Stomach smooth muscle (tissue), 2 donors: ENCODE results near the gene RRAS.

Experiments used
- H3K27ac ChIP-seq: one replicate; pipeline ENCODE4 v1.7.0; 2013; ENCODE audit warnings: mild to moderate bottlenecking, low read length, inconsistent platforms
- H3K27me3 ChIP-seq, 2 donors: one replicate each; pipeline ENCODE4 v1.7.0; 2013; ENCODE audit warnings: low read length in 2 of 2; ENCODE audit not compliant: insufficient read depth in 2 of 2, control insufficient read depth in 1 of 2
- H3K36me3 ChIP-seq, 2 donors: one replicate each; pipeline ENCODE4 v1.7.0; 2013; ENCODE audit warnings: low read length in 2 of 2; ENCODE audit not compliant: control insufficient read depth in 2 of 2, insufficient read depth in 2 of 2
- H3K4me1 ChIP-seq: one replicate; pipeline ENCODE4 v1.7.0; 2013; ENCODE audit warnings: low read length; ENCODE audit not compliant: control insufficient read depth, insufficient read depth
- H3K4me3 ChIP-seq, 2 donors: one replicate each; pipeline ENCODE4 v1.7.0; 2013; ENCODE audit warnings: low read length in 2 of 2
- H3K9ac ChIP-seq, 2 donors: one replicate each; pipeline ENCODE4 v1.7.0; 2013; ENCODE audit warnings: low read length in 2 of 2, mild to moderate bottlenecking in 1 of 2
- H3K9me3 ChIP-seq, 2 donors: one replicate each; pipeline ENCODE4 v1.7.0; 2013; ENCODE audit warnings: low read length in 2 of 2; ENCODE audit not compliant: control insufficient read depth in 2 of 2
- donor health status: healthy.
- donor health status: Pancreatic carcinoma.

The RRAS gene

DNA sequence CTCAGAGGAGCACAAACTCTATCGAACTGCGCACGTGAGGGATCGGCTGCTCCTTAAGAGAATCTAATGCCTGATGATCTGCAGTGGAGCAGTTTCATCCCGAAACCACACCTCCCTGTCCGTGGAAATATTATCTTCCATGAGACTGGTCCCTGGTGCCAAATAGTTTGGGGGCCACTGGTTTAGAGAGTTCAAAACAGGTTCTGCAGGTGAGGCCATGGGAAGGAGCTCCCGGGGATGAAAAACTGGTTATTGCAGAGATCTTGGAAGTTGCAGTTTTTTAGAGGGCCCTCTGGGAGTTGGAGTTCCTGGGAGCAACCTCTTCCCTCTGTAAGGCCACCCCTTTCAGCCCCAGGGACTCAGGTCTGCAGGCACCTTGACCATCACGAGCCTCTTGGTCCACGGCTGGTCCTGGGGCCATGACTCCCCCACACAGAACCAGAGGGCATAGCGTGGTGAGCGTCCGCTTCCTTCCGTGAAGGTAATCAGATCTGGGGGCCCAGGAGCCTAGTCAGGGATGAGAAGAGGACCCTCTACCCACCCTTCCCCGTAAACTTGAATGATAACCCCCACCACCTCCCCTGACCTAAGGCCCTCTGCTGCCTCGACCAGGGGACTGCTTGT, 20.5 kb upstream of the RRAS start:
- H3K4me1 ChIP-seq = peaks cover 15% of the 10 kb centered on the region
- no peak overlapping the region for H3K27ac ChIP-seq
- H3K4me3 ChIP-seq = no peak overlapping the region
- peaks cover 41 to 51% of the 10 kb centered on the region in 2 donors for H3K36me3 ChIP-seq
- H3K27me3 ChIP-seq = no peaks in the 10 kb centered on the region
- no peaks in the 10 kb centered on the region for H3K9me3 ChIP-seq
- no peak overlapping the region for H3K9ac ChIP-seq

DNA sequence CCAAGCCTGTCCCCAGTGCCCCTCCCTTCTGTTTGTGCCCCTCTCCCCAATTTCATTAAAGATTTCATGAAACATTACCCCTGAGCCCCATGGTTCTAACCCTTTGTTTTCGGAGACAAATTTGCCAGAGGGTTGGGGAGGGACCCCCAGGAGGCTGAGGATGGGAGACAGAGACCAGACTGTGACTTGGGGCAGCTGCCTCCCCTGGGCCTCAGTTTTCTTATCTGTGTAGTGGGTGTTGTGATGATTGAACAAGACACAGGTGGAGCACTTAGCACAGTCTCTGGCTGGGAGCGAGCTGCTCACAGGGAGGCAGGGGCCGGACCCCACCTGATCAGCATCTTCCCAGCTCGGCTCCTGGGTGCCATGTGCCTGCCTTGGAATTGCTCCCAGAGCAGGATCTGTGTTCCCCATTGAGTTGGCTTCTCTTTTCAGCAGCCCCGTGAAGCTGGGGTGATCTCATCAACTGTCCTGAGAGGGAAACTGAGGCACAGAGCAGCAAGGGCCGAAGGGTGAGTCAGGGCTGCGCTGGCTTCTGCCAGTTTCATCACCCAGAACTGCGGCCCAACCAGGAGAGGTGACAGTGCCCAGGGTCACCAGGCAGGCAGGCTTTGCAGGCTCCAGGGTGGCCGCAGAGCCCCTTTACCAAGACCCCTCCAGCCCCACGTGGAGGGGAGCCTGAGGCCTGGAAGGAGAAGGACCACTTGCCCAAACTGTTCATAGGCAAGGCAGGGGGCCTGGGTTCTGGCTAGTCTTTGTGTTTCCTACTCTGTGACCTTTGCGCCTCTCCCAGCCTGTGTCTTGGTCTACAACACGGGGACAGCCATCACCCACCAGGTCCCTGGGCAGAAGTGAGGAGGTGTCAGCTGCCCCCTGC, 18.9 kb upstream of the RRAS start:
- Histone ChIP-seq H3K9me3 (no peaks in the 10 kb centered on the region), H3K27ac (no peak overlapping the region), H3K9ac (no peak overlapping the region), H3K27me3 (no peaks in the 10 kb centered on the region), H3K4me3 (no peak overlapping the region), H3K4me1 (peaks cover under 1% of the 10 kb centered on the region), H3K36me3 (peaks cover 46 to 65% of the 10 kb centered on the region in 2 donors)

DNA sequence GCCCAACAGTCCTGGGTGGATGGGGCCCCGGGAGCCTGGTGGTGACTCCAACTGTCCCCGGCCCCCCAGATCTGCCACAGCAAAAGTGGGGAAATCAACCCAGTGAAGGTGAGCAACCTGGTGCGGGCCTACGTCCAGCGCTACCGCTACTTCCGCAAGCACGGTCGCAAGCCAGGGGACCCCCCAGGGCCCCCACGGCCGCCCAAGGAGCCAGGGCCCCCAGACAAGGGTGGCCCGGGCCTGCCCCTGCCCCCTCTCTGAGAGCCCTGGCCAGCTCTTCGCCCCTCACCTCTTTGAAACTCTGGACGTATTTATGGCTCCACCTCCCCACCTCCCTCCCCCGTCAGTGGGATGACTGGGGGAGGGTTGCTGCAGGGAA, 18.2 kb upstream of the RRAS start:
- H3K9me3 ChIP-seq = no peaks in the 10 kb centered on the region
- no peak overlapping the region for H3K4me3 ChIP-seq
- no peak overlapping the region for H3K9ac ChIP-seq
- peaks cover 46 to 69% of the 10 kb centered on the region in 2 donors for H3K36me3 ChIP-seq
- no peaks in the 10 kb centered on the region for H3K4me1 ChIP-seq
- no peaks in the 10 kb centered on the region for H3K27me3 ChIP-seq
- H3K27ac ChIP-seq = no peak overlapping the region

DNA sequence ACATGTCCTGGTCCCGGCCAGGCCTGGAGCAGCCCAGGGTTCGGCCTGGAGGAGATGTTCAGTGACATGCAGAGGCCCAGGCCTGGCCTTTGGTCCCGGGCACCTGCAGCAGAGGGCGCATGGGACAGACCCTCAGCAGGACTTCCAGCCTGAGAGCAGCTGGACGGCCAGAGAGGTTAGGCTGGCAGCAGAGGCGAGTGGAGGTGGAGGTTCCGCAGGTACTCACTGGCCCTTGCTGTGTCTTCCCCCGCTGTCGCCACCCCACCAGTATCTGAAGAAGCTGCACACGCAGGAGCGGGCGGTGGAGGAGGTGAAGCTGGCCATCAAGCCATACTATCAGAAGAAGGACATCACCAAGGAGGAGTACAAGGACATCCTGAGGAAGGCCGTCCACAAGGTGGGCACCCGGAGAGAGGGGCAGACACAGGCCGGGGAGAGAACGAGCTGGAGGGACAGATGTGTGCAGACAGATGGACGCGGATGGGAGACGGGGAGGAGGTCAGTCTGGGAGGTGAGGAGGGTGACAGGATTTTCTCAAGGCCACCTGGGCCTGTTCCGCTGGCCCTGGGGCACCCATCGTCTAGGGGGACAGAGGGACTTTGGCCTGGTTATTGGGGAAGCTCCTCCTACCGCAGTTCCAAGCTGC, 17.7 kb upstream of the RRAS start:
- Histone ChIP-seq H3K9me3 (no peaks in the 10 kb centered on the region), H3K27me3 (no peaks in the 10 kb centered on the region), H3K36me3 (peaks cover 46 to 71% of the 10 kb centered on the region in 2 donors), H3K4me1 (no peaks in the 10 kb centered on the region), H3K27ac (no peak overlapping the region), H3K9ac (no peak overlapping the region), H3K4me3 (no peak overlapping the region)

DNA sequence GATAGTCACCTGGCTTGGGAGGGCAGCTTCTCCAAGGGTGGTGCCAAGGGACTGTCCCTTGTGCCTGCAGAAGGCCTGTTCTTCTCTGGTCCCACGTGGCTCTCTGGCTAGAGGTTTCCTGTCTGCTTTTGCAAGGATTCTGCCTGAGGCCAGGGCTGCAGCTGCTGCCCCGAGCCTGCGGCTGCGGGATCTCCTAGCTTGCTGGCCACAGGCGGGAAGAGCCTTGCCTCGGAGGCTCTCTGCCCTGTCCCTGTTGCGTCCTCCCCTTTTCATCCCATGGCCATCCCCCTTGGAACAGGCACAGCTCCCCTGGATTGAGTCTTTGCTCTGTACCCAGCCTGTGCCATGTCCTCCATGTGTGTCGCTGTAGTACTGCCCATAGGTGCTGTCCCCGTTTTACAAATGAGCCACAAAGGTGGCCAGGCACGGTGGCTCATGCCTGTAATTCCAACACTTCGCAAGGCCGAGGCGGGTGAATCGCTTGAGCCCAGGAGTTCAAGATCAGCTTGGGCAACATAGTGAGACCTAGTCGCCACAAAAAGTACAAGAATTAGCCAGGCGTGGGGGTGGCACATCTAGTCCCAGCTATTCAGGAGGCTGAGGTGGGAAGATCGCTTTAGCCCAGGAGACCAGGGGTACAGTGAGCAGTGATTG, 16.6 kb upstream of the RRAS start:
- Histone ChIP-seq H3K27ac (no peak overlapping the region), H3K36me3 (peaks cover 39 to 63% of the 10 kb centered on the region in 2 donors), H3K4me1 (no peaks in the 10 kb centered on the region), H3K4me3 (no peak overlapping the region), H3K27me3 (no peaks in the 10 kb centered on the region), H3K9ac (no peak overlapping the region), H3K9me3 (no peaks in the 10 kb centered on the region)

DNA sequence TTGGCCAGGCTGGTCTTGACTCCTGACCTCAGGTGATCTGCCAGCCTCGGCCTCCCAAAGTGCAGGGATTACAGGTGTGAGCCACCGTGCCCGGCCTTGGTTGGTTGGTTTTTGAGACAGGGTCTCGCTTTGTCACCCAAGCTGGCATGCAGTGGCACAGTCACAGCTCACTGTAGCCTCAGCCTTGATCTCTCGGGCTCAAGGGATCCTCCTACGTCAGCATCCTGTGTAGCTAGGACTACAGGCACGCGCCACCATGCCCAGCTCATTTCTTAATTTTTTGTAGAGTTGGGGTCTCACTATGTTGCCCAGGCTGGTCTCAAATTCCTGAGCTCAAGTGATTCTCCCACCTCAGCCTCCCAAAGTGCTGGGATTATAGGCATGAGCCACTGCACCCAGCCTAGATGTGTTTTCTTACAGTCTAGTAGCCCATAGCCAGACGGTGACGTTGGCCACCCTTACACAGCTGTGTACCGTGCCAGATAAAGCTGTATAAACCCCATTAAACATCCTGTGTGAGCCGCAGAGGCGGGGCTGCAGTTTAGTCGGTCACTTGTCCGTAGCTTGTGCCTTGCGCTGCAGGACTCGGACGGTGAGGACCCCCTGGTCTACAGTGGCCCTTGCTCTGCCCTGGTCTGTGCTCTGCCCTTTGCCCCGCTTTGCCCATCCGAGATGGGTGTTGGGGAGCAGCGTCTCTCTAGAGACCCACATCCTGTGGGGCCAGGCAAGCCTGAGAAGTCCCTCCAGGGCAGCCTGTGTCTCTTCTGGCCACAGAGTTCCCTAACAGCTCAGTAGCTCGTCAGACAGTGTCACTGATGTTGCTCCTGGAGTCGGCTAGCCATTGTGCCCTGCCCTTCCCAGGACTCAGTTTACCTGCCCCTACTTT, 15.9 kb upstream of the RRAS start:
- Histone ChIP-seq H3K27ac (no peak overlapping the region), H3K4me3 (no peak overlapping the region), H3K4me1 (no peaks in the 10 kb centered on the region), H3K36me3 (peaks cover 39 to 61% of the 10 kb centered on the region in 2 donors), H3K9ac (no peak overlapping the region), H3K27me3 (no peaks in the 10 kb centered on the region), H3K9me3 (no peaks in the 10 kb centered on the region)

DNA sequence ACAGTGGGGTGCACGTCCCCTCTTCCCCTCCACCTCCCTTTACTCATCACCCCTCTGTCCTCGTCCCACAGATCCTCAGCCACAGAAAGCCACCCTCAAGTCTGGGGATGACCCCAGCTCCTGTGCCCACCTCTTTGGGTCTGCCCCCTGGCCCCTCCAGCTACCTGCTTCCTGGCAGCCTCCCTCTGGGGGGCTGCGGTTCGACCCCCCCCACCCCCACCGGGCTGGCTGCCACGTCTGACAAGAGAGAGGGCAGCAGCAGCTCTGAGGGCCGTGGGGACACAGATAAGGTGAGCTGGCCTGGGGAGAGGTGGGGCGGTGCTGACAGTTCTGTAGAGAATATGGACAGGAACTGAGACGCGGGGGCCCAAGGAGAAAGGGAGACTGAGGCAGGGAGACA, 14.6 kb upstream of the RRAS start:
- Histone ChIP-seq H3K4me1 (no peaks in the 10 kb centered on the region), H3K9ac (no peak overlapping the region), H3K9me3 (no peaks in the 10 kb centered on the region), H3K36me3 (peaks cover 44 to 63% of the 10 kb centered on the region in 2 donors), H3K27ac (no peak overlapping the region), H3K27me3 (no peaks in the 10 kb centered on the region), H3K4me3 (no peak overlapping the region)

DNA sequence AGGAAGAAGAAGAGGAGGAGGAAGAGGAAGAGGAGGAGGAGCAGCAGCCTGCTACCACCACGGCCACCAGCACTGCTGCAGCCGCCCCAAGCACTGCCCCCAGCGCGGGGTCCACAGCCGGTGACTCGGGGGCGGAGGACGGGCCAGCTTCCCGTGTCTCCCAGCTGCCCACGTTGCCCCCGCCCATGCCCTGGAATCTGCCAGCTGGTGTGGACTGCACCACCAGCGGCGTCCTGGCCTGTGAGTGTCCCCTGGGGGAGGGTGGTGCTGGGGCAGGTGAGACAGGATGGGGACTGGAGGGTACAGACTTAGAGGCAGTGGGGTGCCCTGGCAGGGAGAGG, 13.5 kb upstream of the RRAS start:
- Histone ChIP-seq H3K27ac (no peak overlapping the region), H3K4me3 (no peak overlapping the region), H3K4me1 (no peaks in the 10 kb centered on the region), H3K9ac (no peak overlapping the region), H3K36me3 (peaks cover 43 to 57% of the 10 kb centered on the region in 2 donors), H3K9me3 (no peaks in the 10 kb centered on the region), H3K27me3 (no peaks in the 10 kb centered on the region)

DNA sequence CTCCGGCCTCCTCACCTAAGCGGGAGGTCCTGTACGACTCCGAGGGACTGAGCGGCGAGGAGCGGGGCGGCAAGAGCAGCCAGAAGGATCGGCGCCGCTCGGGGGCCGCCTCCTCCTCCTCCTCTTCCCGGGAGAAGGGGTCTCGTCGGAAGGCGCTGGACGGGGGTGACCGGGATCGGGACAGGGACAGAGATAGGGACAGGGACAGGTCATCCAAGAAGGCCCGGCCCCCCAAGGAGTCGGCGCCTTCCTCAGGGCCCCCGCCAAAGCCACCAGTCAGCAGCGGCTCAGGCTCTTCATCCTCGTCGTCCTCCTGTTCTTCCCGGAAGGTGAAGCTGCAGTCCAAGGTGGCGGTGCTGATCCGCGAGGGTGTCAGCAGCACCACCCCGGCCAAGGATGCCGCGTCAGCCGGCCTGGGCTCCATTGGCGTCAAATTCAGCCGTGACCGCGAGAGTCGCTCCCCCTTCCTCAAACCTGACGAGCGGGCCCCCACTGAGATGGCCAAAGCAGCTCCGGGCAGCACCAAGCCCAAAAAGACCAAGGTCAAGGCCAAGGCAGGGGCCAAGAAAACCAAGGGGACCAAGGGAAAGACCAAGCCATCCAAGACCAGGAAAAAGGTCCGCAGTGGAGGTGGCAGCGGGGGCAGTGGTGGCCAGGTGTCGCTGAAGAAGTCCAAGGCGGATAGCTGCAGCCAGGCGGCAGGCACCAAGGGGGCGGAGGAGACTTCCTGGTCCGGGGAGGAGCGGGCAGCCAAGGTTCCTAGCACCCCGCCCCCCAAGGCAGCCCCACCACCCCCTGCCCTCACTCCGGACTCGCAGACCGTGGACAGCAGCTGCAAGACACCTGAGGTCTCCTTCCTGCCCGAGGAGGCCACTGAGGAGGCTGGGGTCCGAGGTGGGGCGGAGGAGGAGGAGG, 12.9 kb upstream of the RRAS start:
- H3K4me3 ChIP-seq = no peak overlapping the region
- H3K36me3 ChIP-seq = peaks cover 45 to 54% of the 10 kb centered on the region in 2 donors
- H3K4me1 ChIP-seq = no peaks in the 10 kb centered on the region
- no peaks in the 10 kb centered on the region for H3K27me3 ChIP-seq
- H3K9ac ChIP-seq = no peak overlapping the region
- H3K27ac ChIP-seq = no peak overlapping the region
- no peaks in the 10 kb centered on the region for H3K9me3 ChIP-seq
